PFSK-1 (cell line): ENCODE measurements around the gene CABP4.

Experiments
- FOXP2 ChIP-seq: optimal IDR thresholded peaks from 2 replicates; pipeline ENCODE3; 2011; ENCODE audit warnings: borderline replicate concordance, control low read depth, inconsistent platforms; ENCODE audit not compliant: insufficient read depth; ENCODE audit errors: extremely low read length, extremely low read depth
- POLR2AphosphoS5 ChIP-seq: IDR thresholded peaks from 2 replicates; pipeline ENCODE4 v1.6.1; 2012; ENCODE audit warnings: low read depth, mild to moderate bottlenecking, control low read depth, low read length, moderate library complexity
- SIN3A ChIP-seq: IDR thresholded peaks from 2 replicates; pipeline ENCODE4 v1.6.1; 2012; ENCODE audit warnings: mild to moderate bottlenecking, low read length, moderate library complexity, borderline replicate concordance; ENCODE audit not compliant: insufficient read depth
- TAF1 ChIP-seq: IDR thresholded peaks from 2 replicates; pipeline ENCODE4 v1.6.1; 2012; ENCODE audit warnings: low read length, control low read depth, borderline replicate concordance; ENCODE audit not compliant: insufficient read depth
- TF ChIP-seq, protein P1 (sequence below), 2 experiments: IDR thresholded peaks; 2 replicates each; pipeline versions ENCODE4 v1.6.1 to v1.8.0; 2011 to 2012; ENCODE audit warnings: low read depth in 2 of 2, low read length in 2 of 2, control low read depth in 1 of 2, inconsistent platforms in 1 of 2, mild to moderate bottlenecking in 1 of 2, moderate library complexity in 1 of 2; ENCODE audit not compliant: insufficient read depth in 1 of 2

Gene CABP4

DNA sequence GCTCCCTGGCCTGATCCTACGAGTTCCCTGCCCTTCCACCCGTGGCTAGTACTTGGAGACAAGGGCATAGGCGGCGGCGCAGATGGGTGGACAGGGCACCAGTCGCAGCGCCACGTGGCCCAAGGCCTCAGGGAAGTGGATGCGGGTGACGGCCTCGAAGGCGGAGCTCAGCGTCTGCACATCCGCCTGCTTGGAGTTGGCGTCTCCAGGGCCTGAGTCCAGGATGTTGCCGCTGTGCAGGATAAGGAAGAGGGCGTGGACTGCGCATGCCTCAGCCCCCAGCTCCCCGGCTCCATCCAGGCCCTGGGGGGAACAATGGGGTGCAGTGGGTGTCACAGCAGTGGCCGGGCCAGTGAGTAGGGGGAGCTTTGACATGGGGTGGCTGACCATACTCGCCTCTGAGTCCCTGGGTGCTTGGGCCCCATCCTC, 43.4 kb downstream of the CABP4 start:
- TF ChIP-seq, protein P1, sequence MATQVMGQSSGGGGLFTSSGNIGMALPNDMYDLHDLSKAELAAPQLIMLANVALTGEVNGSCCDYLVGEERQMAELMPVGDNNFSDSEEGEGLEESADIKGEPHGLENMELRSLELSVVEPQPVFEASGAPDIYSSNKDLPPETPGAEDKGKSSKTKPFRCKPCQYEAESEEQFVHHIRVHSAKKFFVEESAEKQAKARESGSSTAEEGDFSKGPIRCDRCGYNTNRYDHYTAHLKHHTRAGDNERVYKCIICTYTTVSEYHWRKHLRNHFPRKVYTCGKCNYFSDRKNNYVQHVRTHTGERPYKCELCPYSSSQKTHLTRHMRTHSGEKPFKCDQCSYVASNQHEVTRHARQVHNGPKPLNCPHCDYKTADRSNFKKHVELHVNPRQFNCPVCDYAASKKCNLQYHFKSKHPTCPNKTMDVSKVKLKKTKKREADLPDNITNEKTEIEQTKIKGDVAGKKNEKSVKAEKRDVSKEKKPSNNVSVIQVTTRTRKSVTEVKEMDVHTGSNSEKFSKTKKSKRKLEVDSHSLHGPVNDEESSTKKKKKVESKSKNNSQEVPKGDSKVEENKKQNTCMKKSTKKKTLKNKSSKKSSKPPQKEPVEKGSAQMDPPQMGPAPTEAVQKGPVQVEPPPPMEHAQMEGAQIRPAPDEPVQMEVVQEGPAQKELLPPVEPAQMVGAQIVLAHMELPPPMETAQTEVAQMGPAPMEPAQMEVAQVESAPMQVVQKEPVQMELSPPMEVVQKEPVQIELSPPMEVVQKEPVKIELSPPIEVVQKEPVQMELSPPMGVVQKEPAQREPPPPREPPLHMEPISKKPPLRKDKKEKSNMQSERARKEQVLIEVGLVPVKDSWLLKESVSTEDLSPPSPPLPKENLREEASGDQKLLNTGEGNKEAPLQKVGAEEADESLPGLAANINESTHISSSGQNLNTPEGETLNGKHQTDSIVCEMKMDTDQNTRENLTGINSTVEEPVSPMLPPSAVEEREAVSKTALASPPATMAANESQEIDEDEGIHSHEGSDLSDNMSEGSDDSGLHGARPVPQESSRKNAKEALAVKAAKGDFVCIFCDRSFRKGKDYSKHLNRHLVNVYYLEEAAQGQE (IDR thresholded peaks at IDR 0.05; ENCODE audit: insufficient read depth in 1 of 2, low read depth in 2 of 2, low read length in 2 of 2) = no peak
- TF ChIP-seq FOXP2 = no peak
- TF ChIP-seq POLR2AphosphoS5 = no peak
- no peak for TF ChIP-seq TAF1
- no peak for TF ChIP-seq SIN3A

DNA sequence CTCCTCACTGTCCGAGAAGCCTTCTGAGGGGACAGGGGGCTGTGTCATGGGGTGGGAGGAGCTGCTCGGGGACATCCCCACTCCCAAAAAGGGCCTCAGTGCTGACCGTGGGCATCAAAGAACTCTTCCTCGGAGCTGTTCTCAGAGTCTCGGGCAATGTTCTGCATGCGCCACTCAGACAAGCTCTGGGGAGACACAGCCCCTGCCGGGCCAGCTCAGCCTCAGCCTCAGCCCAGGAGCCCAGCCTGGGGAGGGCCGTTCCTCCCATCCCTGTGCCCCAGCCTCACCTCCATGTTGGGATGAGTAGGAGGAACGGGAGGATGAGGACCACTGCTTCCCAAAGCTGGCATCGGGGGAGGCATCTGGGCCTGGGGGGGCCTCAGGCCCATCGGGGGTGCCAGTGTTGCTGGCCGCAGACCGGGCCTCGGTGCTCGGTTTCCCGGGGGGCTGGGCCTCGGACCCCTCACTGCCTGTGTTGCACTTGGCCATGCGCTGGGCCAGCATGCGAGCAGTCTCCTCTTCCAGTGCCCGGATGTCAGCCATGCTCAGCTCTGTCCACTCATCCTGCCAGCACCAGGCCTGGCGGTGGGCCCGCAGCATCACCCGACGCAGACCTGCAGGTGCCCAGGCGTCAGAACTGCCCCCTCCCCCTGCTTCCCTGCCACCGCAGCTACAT, 44.8 kb downstream of the CABP4 start:
- TF ChIP-seq, protein P1 (IDR thresholded peaks at IDR 0.05; ENCODE audit: insufficient read depth in 1 of 2, low read depth in 2 of 2, low read length in 2 of 2) = no peak
- no peak for TF ChIP-seq SIN3A
- no peak for TF ChIP-seq POLR2AphosphoS5
- no peak for TF ChIP-seq TAF1
- no peak for TF ChIP-seq FOXP2

DNA sequence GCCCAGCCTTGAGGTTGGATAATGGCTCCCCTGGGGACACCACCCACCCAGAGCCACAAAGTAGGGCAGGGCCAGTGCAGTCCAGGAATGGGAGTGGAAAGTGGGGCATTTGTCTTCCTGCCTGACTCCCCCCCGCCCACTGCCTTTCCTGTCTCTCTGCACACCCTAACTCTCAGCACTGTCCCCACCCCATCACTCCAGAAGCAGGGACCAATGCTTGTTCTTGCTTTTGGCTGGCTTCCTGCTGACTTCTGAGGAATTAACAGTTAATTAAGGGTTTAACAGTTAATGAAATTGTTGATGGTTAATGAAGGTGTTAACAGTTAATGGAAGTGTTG, 45.3 kb downstream of the CABP4 start:
- no peak for TF ChIP-seq TAF1
- no peak for TF ChIP-seq POLR2AphosphoS5
- TF ChIP-seq FOXP2 = no peak
- TF ChIP-seq, protein P1 (IDR thresholded peaks at IDR 0.05; ENCODE audit: insufficient read depth in 1 of 2, low read depth in 2 of 2, low read length in 2 of 2) = no peak
- no peak for TF ChIP-seq SIN3A

DNA sequence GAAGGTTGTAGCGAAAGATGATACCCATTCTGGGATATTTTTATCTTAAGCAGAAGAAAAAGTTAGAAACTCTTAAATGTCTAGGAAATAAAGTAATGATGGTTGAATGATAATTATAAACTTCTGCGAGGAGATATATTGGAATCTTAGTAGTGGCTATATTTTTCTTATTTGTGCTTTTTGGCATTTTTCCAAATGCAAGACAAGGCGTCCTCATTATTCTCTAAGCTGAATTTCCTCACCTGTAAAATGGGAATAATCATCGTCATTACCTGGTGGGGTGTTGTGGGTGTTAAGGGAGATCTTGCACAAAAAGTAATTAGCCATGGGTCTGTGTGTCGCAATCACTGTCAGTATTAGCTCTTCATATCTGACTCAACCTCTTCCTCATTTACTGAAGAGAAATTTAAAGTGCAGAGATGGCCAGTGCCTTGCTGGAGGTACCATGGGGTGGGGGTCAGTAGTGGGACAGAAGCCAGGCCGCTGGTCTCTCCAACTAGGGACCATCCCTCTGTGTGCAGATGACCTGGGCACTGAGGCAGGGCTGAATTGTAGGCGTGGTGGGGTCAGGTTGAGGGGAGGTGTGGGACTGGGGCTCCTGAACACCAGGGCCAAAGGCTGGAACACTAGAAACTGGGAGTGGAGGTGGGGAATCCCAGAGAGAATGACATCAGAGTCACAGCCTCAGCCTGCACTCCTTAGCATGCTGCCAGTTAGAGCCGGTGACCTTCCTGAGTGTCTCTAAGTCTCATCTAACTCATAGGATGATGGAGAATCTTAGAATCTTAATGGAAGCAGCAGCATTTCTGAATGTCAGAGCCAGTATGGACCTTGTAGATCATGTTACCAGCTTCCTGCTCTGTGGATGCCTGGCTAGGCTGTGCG, 45.9 kb downstream of the CABP4 start:
- TF ChIP-seq, protein P1 (IDR thresholded peaks at IDR 0.05; ENCODE audit: insufficient read depth in 1 of 2, low read depth in 2 of 2, low read length in 2 of 2) = no peak
